ENCODE results near the gene TVP23C. TPM values are rescaled to one million over a fixed set of nuclear protein-coding genes. Genes with fewer than 3 reads are reported as not detected.

The TVP23C gene
- total RNA-seq = 34.5 and 38.0 TPM in 2 replicates

GRCh38 chr17:15563375-15563857 is at the start of gene TVP23C:
Gene TVP23C, minus strand, starts transcription at chr17:15563483. Its CDS starts 35 bp downstream, at chr17:15563448.

GRCh38 chr17:15467592-15467991 is 95.7 kb downstream of the TVP23C start, which contains the start of gene CDRT4:
Gene CDRT4, minus strand, starts transcription at chr17:15467621. Its CDS starts 27,383 bp downstream, at chr17:15440238.

Small RNAs within 50 kb of the gene (small RNA-seq; reads per million reads assigned to genes)
- gene AC005838.1 (not detected), gene RF00090 (not detected)

Other genes starting within 250 kb of the TVP23C start
- 0.49 TPM in 1 of 2 replicates, not detected in the other for gene TEKT3, start 221.9 kb downstream of the TVP23C start, total RNA-seq
- 1.5 and 4.4 TPM in 2 replicates for gene CDRT4, start 95.9 kb downstream of the TVP23C start, total RNA-seq
- gene FBXW10B, start 56.2 kb upstream of the TVP23C start, total RNA-seq = 1.6 and 6.7 TPM in 2 replicates
- 87.1 and 128 TPM in 2 replicates for gene TRIM16, start 120.8 kb upstream of the TVP23C start, total RNA-seq
- 43.0 and 44.0 TPM in 2 replicates for gene ZNF286A, start 136.3 kb upstream of the TVP23C start, total RNA-seq
- gene TBC1D26, start 168.8 kb upstream of the TVP23C start, total RNA-seq = under 0.01 TPM in 1 of 2 replicates, not detected in the other

Data from hair follicle dermal papilla cell (primary cell).